GM10847 (cell line): ENCODE data around the gene ALLC.

Source experiments
- POLR2A ChIP-seq: IDR thresholded peaks from 2 replicates; pipeline ENCODE4 v1.6.1; 2011; ENCODE audit not compliant: insufficient read length; ENCODE audit errors: extremely low read depth

The ALLC gene

DNA sequence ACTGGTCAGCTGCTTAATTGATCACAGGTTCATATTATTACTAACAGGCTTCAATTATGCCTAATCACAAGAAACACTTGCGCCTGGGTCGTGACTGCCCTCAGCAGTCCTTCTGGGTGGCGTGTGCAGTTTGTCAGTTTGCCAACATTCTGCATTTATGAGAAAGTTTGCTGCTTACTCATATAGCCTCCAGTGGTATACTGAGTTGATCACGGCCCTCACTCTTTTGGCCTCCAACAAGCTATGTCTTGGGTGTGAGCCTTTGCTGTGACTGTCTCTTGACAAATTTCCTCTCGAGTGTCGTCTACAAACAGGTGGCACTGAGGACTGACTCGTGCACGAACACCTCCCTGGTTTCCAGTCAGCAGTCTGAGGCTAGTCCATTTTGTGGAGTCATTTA lies 72.6 kb downstream of the ALLC start:
- TF ChIP-seq POLR2A = no peak

DNA sequence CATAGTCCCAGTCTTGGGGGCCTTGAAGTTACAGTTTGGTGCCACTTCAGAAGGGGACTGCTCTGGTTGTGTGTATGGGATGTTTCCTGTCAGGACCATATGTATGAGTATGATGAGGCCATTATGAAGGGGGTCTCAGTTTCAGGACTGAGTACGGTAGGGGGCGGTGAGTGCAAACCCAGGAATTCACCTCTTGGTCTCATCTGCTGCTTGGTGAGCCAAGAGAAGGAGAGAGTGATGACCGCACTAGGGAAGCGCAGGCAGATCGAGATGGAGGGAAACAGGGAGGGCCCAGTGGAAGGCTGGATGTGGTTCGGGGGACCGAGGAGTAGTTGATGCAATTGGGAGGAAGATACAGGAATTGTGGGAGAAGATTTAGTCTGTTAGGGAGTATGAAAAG lies 73.8 kb downstream of the ALLC start:
- no peak for TF ChIP-seq POLR2A

DNA sequence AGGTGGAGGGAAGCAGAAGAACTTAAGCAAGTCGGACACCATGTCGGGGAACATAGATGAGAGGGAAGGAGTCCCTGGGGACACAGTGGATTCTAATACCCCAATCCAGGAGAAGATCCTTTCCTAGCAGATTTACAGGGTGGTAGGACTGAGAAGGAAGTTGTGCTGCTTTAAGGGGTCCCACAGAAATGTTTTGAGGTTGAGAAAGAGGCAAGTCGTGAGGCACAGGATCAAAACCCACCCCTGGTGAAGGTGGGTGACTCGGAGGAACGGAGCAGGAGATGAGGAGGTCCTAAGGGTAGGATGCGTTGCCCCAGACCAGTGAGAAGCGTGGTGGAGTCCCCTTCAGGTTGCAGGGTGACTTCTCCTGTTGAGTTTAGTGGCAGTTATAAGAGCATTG lies 78.1 kb downstream of the ALLC start:
- TF ChIP-seq POLR2A = no peak

DNA sequence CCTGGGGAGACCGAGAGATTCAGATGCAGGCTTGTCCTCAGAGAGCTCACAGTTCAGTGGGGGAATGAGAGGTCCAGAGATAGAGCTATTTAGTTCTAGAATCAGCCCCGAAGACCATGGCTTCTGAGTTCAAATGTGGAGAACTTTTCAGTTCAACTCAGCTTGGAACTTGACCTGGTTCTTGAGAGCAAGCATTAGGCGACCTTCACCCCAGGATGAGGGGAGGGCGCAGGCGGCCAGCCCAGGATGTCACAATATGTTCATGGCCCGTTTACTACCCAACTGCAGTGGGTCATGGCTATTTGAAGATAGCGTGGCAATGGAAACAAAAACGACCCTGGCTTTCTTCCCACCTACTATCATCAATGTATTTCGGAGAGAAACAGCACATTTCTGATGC lies 79.1 kb downstream of the ALLC start:
- TF ChIP-seq POLR2A = no peak

DNA sequence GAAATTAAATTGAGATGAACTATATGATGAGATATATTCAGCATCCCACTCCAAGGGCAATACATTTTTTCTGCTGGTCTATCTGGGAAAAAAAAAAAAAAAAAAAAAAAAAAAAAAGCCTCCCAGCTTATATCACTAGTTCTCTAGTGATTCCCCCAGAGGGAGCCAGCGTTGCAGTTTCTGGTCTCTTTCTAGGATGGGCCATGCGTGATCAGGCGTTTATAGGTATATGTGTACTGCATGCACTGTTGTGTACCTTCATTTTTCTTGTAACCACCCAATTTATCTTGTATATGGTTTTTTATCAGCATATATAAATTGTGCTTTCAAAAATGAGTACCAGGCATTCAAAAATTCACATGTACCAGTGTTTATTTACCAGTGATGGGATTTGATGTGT lies 80.5 kb downstream of the ALLC start:
- no peak for TF ChIP-seq POLR2A

DNA sequence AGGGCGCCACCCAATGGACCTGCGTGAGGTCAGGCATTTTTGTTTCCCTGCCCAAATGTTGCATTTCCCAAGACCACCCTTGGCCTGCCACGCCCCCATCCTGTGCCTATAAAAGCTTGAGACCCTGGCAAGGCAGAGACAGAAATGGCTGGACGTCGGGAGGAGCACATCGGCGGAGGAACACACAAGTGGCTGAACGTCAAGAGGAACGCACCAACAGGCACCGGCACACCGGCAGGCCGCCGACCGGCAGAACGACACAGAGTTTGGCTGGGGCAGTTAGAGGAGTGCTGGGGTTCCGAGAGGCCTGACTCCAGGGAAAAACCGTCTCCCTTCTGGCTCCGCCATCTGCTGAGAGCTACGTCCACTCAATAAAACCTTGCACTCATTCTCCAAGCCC lies 81.3 kb downstream of the ALLC start:
- no peak for TF ChIP-seq POLR2A

DNA sequence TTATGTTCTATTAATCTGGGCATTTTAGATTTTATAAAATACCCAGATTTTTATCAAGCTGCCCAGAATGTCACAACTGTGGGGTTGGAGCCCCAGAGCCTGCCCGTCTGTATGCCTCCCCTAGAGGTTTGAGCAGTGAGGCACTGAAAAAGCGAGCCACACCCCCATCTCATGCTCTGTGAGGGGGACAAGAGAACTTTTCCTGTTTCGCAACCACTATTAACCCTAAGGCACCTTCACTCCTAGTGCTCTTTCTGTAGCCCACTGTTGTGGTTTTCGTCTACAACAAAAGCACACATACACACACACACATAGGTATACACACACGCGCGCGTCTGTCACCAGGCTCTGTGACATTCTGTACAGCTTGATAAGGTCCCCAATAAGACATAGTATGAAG lies 83.4 kb downstream of the ALLC start:
- TF ChIP-seq POLR2A = no peak

DNA sequence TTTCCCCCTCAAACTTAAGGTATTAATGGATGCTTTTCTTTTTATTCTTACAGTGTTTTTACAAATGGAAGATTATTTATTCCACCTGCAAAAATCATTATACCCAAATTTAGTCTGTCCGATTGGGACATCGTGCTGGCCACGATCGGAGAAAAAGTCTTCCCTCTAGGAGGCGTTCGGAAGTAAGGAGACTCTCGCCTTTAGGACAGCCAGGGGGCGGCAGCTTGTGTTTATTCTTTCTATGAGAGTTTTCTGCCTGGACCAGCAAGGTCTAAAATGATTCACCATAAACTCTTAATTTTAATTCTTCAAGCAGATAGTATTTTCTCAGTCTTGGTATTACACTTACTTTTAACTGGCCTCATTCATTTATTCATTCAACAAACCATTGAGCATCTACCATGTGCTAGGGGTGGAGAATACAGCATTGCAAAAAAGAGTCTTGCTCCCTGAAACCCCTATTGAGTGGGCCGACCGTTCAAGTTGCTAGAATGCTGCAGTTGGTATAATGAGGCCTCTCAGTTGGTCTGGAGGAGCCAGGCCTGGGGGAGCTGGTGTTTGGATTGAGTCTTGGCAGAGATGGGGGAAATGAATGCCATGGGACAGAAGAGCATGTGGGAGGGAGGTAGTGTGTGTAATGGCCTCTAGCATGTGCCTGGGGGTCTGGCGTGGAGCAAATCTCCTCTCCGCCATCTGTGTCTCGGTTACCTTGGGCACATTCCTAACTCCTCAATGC lies 84.0 kb downstream of the ALLC start:
- no peak for TF ChIP-seq POLR2A

DNA sequence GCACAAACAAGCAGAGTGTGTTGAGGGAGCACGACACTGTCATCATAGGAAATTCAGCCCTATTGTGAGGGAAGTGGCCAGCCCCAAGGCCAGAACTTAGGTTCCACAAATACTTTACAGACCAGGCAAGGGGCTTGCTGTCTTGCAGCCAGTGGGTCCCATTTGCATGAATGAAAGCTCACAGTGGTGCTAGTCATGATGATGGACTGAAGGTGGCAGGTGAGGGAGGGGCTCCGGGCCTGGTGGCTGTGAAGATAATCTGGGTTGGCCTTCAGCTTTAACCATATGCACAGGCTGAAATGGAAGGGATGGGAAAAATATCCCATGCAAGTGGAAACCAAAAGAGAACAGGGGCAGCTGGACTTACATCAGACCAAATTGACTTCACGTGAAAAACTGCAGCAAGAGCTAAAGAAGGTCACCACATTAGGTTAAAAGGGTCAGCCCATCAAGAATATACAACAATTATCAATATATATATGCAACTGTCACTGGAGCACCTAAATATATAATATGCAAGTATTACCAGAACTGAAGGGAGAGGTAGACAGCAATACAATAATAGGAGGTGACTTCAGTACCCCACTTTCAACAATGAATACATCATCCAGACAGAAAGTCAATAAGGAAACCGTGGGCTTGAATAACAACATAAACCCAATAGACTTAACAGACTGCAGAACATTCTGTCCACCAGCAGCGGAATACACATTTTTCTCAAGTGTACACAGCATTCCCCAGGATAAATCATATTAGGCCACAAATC lies 84.9 kb downstream of the ALLC start:
- no peak for TF ChIP-seq POLR2A

DNA sequence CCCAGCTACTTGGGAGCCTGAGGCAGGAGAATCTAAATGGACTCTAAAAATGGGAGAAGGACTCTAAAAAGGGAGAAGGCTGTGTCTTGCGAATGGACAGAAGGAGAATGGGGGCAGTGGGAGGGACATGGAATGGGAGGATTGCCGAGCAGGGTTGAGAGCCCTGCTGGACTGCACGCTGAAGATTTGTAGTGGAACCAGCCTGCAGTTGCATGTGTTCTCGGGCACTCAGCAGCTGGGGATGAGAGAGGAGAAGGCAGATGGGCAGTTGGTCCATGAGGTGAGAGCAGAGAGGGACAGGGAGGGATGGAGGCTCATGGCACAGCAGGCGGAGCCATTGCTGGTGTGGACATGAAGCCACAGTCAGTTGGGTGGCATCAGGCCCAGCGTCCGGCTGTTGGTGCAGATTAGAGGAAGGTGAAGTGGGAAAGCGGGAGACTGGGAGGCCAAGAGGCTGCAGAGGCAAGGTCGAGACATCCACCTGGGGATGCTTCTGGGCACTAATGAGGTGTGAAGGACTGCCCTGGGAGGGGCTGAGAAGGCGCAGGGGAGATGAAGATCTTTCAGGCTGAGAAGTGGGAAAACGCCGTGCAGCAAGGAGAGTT lies 86.1 kb downstream of the ALLC start:
- TF ChIP-seq POLR2A = no peak

DNA sequence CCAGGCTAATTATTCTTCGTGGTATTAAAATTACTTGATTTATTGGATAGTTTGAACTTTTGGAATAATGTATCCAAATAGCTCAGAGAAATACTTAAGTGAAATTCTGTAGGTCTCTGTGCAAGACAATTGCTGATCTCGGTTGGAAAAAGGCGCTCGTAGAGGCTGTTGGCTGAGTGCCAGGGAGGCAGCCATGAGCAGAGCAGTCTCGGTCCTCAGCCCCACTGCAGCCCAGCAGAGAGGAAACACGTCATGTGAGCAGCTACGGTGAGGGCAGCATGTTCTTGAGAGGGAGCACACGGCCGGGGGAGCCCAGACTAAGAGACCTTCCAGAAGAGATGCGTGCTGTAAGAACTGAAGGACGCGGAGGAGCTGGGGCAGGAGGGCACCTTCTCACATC lies 87.9 kb downstream of the ALLC start:
- no peak for TF ChIP-seq POLR2A

DNA sequence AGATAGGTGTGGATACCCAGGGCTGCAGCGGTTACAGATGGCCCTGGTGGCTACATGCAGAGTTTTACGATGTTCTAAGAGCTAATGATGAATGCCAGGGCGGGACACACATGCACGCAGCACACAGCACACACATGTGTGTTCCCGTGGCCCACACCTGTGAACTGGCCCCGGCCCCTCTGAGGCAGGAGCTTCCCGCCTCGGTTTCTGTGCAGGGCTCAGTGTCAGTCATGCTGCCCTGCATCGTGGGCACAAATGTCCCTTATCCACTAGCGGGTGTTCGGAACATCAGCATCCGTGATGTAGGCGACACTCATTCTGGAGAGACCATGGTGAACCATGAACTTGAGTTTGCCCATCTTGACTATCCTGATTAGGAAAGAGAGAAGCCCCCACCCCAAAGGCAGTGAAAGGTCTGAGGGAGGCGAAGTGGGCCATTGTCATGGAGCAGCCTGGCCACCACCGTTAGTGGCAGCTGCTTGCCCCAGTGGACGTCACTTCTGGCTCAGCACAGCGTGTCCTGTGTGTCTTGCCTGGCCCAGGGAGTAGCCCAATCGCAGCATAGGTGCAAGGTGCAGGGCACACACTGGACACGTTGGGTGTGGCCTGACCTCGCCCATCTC lies 89.1 kb downstream of the ALLC start:
- no peak for TF ChIP-seq POLR2A

DNA sequence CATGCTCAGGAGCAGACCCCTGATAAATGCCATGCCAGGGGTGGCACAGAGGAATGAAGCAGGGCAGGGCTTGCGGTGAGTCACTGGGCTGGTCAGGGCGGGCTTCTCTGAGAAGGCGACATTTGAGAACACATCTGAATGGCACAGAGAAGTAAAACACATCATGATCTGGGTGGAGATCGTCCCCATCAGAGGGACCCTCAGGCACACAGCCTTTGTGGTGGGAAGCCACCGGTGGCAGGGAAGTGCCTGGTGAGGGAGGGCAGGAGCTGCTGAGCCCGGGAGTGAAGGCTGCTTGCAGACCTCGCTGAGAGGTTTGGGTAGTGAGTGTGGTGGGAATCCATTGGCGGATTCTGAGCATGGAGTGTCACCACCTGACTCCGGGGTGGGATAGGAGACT lies 89.8 kb downstream of the ALLC start:
- no peak for TF ChIP-seq POLR2A

DNA sequence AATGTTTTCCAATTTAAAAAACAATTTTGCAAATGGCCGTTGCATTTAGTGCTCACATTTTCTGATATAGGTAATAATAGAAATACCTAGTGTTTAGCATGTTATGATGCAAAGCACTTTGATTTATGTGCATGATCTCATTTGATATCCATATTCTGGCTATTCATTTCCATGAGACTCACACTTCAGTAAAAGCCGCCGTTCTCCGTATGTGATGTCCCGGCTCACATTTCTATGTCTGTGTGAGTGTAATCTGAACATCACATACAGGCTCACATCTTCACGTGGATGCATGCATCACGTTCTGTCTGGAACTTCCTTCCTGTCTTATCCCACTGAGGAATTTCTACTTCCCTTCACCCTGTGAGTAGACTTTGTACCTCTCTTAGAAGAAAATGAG lies 91.2 kb downstream of the ALLC start:
- no peak for TF ChIP-seq POLR2A

DNA sequence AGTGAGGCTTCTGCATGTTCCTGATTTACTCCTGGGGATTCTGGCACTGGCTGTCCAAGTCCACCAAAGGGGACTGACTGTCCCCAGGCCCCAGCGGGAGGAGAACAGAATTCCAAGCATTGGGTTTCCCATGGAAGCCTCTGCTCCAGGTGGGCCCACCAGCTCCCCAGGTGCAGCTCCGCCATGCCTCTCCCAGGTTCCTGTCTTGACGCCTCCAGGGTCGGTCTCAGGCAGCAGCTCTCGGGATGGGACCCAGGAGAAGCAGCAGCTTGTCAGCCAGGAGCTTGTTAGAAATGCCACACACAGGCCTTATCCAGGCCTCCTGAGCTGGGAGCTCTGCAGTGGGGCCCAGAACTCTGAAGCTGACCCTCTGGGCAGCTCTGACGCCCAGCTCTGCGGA lies 93.3 kb downstream of the ALLC start:
- TF ChIP-seq POLR2A = no peak

DNA sequence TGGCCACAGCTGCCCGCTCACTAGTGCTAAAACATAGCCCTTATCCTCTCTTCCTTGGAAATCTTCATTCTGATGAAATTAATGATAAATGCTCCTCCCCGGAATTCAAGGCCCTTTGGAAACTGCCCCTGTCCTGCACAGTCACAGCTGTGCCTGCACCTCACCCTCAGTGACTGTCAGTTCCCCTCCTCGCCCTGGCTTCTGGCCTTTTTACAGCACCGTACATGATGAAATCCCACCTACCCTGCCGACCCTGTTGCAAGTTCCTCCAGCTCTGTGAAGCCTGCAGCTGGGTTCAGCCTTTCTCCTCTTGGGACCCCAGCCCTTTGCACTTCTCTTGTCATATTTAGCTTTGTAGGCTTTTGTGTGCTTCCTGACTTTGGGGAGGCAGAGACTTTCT lies 93.8 kb downstream of the ALLC start:
- no peak for TF ChIP-seq POLR2A
